Liver (tissue), 3 donors: ENCODE data around the gene RASA3.

Source experiments
- CTCF ChIP-seq: fragments of 150-350 bp; IDR thresholded peaks from 2 replicates; pipeline ENCODE4 v1.5.1; 2017; ENCODE audit warnings: improper control_type of control experiment, low read depth, low read length; ENCODE audit not compliant: missing input control
- EGR1 ChIP-seq, 2 donors: IDR thresholded peaks; 2 replicates each; pipeline ENCODE4 v1.6.1; 2016 to 2018; ENCODE audit warnings: antibody characterized with exemption in 2 of 2, low read depth in 2 of 2
- FOXA1 ChIP-seq: IDR thresholded peaks from 2 replicates; pipeline ENCODE4 v1.6.1; 2016; ENCODE audit warnings: antibody characterized with exemption
- GABPA ChIP-seq, 2 donors: IDR thresholded peaks in 1 of 2; conservative IDR thresholded peaks in 1 of 2; 2 replicates each; pipeline ENCODE4 v1.6.1; 2016; ENCODE audit warnings: antibody characterized with exemption in 2 of 2, mild to moderate bottlenecking in 1 of 2, moderate library complexity in 1 of 2
- HNF4A ChIP-seq, 2 donors: conservative IDR thresholded peaks; 2 replicates each; pipeline ENCODE4 v1.6.1; 2016; ENCODE audit warnings: antibody characterized with exemption in 2 of 2, mild to moderate bottlenecking in 2 of 2
- JUND ChIP-seq, 2 donors: IDR thresholded peaks; 2 replicates each; pipeline ENCODE4 v1.6.1; 2016; ENCODE audit warnings: antibody characterized with exemption in 2 of 2
- MAX ChIP-seq: IDR thresholded peaks from 2 replicates; pipeline ENCODE4 v1.6.1; 2016; ENCODE audit warnings: antibody characterized with exemption
- RAD21 ChIP-seq, 2 donors: IDR thresholded peaks; 2 replicates each; pipeline ENCODE4 v1.6.1; 2016; ENCODE audit warnings: antibody characterized with exemption in 2 of 2, mild to moderate bottlenecking in 2 of 2
- RXRA ChIP-seq, 2 donors: IDR thresholded peaks; 2 replicates each; pipeline ENCODE4 v1.6.1; 2017 to 2018; ENCODE audit warnings: antibody characterized with exemption in 2 of 2, mild to moderate bottlenecking in 1 of 2
- SP1 ChIP-seq: IDR thresholded peaks from 2 replicates; pipeline ENCODE4 v1.6.1; 2018; ENCODE audit warnings: antibody characterized with exemption, mild to moderate bottlenecking
- TAF1 ChIP-seq: conservative IDR thresholded peaks from 2 replicates; pipeline ENCODE4 v1.6.1; 2016; ENCODE audit warnings: antibody characterized with exemption, mild to moderate bottlenecking
- YY1 ChIP-seq: IDR thresholded peaks from 2 replicates; pipeline ENCODE4 v1.6.1; 2016; ENCODE audit warnings: antibody characterized with exemption, mild to moderate bottlenecking
- TF ChIP-seq, protein P1 (sequence below): IDR thresholded peaks from 2 replicates; pipeline ENCODE4 v1.6.1; 2016; ENCODE audit warnings: antibody characterized with exemption, mild to moderate bottlenecking
- TF ChIP-seq, protein P2 (sequence below): IDR thresholded peaks from 2 replicates; pipeline ENCODE4 v1.6.1; 2016; ENCODE audit warnings: antibody characterized with exemption
- donor health status: healthy.
- donor health status: healthy.

- no peak for TF ChIP-seq JUND (IDR thresholded peaks at IDR 0.05)
- TF ChIP-seq CTCF: no peak
- no peak for TF ChIP-seq GABPA (IDR thresholded peaks at IDR 0.05 in 1 of 2, conservative IDR thresholded peaks at IDR 0.05 in 1 of 2)
- TF ChIP-seq TAF1: no peak
- TF ChIP-seq SP1: no peak
- no peak for TF ChIP-seq YY1
- no peak for TF ChIP-seq FOXA1
- TF ChIP-seq, protein P1, sequence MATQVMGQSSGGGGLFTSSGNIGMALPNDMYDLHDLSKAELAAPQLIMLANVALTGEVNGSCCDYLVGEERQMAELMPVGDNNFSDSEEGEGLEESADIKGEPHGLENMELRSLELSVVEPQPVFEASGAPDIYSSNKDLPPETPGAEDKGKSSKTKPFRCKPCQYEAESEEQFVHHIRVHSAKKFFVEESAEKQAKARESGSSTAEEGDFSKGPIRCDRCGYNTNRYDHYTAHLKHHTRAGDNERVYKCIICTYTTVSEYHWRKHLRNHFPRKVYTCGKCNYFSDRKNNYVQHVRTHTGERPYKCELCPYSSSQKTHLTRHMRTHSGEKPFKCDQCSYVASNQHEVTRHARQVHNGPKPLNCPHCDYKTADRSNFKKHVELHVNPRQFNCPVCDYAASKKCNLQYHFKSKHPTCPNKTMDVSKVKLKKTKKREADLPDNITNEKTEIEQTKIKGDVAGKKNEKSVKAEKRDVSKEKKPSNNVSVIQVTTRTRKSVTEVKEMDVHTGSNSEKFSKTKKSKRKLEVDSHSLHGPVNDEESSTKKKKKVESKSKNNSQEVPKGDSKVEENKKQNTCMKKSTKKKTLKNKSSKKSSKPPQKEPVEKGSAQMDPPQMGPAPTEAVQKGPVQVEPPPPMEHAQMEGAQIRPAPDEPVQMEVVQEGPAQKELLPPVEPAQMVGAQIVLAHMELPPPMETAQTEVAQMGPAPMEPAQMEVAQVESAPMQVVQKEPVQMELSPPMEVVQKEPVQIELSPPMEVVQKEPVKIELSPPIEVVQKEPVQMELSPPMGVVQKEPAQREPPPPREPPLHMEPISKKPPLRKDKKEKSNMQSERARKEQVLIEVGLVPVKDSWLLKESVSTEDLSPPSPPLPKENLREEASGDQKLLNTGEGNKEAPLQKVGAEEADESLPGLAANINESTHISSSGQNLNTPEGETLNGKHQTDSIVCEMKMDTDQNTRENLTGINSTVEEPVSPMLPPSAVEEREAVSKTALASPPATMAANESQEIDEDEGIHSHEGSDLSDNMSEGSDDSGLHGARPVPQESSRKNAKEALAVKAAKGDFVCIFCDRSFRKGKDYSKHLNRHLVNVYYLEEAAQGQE: no peak
- no peak for TF ChIP-seq RXRA (IDR thresholded peaks at IDR 0.05)
- TF ChIP-seq EGR1 (IDR thresholded peaks at IDR 0.05; ENCODE audit: low read depth in 2 of 2): no peak
- no peak for TF ChIP-seq MAX
- TF ChIP-seq, protein P2, sequence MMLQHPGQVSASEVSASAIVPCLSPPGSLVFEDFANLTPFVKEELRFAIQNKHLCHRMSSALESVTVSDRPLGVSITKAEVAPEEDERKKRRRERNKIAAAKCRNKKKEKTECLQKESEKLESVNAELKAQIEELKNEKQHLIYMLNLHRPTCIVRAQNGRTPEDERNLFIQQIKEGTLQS: no peak
- no peak for TF ChIP-seq RAD21 (IDR thresholded peaks at IDR 0.05)
- no peak for TF ChIP-seq HNF4A (conservative IDR thresholded peaks at IDR 0.05)
These were observed 4.7 kb downstream of the RASA3 start for GRCh38 chr13:114127473-114128347.
